GM19351 (cell line): ENCODE data around the gene FZD10.

Experiments used
- ATAC-seq: cut with Tn5 transposase; IDR thresholded peaks from one replicate; pipeline ENCODE4 v1.9.1; 2021; ENCODE audit warnings: mild to moderate bottlenecking, moderate library complexity; ENCODE audit not compliant: unreplicated experiment

Gene FZD10

GRCh38 chr12:130131025-130131424 is 31.2 kb upstream of the FZD10 start:
- no peak for ATAC-seq

GRCh38 chr12:130131801-130132200 is 30.5 kb upstream of the FZD10 start:
- no peak for ATAC-seq

GRCh38 chr12:130132831-130133511 is 29.3 kb upstream of the FZD10 start:
- ATAC-seq, result no peak

- no peak for ATAC-seq
These were observed 28.3 kb upstream of the FZD10 start for GRCh38 chr12:130133851-130134562.

- ATAC-seq, result no peak
These were observed 27.7 kb upstream of the FZD10 start for GRCh38 chr12:130134563-130134915.

GRCh38 chr12:130136509-130137039 is 25.7 kb upstream of the FZD10 start:
- no peak for ATAC-seq

- no peak for ATAC-seq
These were observed 24.9 kb upstream of the FZD10 start for GRCh38 chr12:130137040-130138018.

GRCh38 chr12:130138478-130138877 is 23.8 kb upstream of the FZD10 start:
- no peak for ATAC-seq

- ATAC-seq, result no peak
These were observed 22.5 kb upstream of the FZD10 start for GRCh38 chr12:130139567-130140421.

- ATAC-seq, result no peak
These were observed 21.2 kb upstream of the FZD10 start for GRCh38 chr12:130141105-130141504.

GRCh38 chr12:130141901-130142683 is 20.2 kb upstream of the FZD10 start:
- no peak for ATAC-seq

- ATAC-seq, result no peak
These were observed 19.5 kb upstream of the FZD10 start for GRCh38 chr12:130142736-130143135.

- ATAC-seq, result no peak
These were observed 19.1 kb upstream of the FZD10 start for GRCh38 chr12:130143136-130143535.

- no peak for ATAC-seq
These were observed 18.0 kb upstream of the FZD10 start for GRCh38 chr12:130144256-130144655.

GRCh38 chr12:130145731-130146130 is 16.5 kb upstream of the FZD10 start:
- ATAC-seq, result no peak

- ATAC-seq, result no peak
These were observed 15.9 kb upstream of the FZD10 start for GRCh38 chr12:130146176-130146931.

- no peak for ATAC-seq
These were observed 14.2 kb upstream of the FZD10 start for GRCh38 chr12:130147875-130148596.

- ATAC-seq, result no peak
These were observed 10.4 kb upstream of the FZD10 start for GRCh38 chr12:130151846-130152245.
